DMS153 treated with DMSO at 0.1 percent for 48 hours (cell line): ENCODE measurements around the gene TCEAL3.
"Not testable (repeated sequence)": the region's sequence is repeated elsewhere in the genome, so short reads cannot be mapped to it uniquely, and the experiment has no call there.

Experiments
- DNase-seq: peaks from one replicate; lab custom pipeline; 2025; ENCODE audit not compliant: unreplicated experiment; lab: John Stamatoyannopoulos, UW

Gene TCEAL3

DNA sequence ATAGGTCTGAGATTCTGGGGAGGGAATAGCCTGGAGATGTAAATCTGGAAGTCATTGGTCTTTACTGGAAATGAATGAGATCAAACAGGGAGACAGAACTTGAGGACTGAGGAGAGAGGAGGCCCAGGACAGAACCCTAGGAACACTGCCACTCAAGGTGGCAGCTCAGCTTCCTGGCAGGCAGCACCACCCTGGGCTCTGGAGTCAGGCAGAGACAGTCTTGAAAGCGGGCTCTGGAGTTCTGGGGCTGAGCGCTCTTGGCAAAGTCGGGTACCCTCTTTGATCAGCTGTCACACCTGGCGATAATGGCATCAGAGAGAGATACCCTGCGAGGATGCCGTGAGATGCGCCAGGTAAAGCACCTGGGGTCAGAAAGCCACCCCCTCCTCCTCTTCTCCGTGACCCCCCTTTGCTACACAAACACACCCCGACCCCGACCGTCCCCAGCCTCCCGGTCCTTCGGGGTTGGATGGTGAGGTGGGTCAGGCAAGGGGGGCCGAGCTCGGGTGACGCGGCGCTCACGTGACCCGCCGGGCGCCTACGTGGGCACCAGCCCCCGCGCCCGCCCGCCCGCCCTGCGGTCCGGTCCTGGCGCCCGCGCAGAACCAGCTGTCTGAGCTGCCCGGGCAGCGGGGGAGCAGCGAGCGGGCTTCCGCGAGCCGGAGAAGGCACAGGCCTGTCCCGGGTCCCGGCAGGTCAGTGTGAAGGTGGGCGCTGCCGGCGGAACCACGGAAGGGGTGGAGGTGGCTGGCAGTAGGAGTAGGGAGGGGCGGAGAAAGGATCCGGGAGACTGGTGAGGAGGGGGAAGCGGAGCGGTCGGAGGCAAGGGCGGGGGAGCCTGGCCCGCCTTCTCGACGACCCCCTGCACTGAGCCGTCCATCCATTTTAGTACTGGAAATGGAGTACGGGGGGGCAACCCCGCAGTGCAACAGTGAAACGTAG is at the start of gene TCEAL3:
Gene TCEAL3, plus strand, starts transcription at position 600 of the 942 bp plus-strand sequence. CDS start 1,102 bp downstream, outside the sequence.
- no peak for DNase-seq

DNA sequence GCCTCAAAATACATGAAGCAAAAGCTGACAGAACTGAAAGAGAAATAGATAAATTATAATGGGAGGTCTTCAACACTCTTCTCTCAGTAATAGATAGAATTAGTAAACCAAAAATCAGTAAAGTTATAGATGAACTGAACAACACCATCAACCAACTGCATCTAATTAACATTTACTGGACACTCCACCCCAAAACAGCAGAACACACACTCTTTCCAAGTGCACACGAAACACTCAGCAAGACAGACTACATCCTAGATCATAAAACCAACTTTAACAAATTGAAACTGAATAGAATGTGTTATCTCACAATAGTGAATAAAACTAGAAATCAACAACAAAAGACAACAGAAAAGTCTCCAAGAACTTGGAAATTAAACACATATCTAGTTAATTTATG is 47.5 kb upstream of the TCEAL3 start:
- no peak for DNase-seq

DNA sequence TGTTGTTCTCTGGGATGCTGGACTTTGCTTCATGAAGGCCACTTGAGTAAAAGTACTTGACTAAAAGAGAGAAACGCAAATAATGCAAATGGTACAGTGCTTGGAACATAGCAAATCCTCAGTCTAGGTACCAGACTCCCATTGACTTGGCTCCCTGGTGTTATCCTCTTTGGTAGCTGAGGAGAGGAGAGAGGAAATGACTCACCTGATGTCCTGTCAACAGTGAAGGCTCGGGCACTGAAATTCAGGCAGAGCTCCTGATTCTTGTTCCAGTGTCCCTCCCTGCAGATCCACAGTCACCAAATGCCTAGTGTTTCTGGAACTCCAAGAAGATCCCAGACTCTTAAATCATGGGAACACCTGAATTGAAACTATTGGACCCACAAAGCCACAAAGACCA is 45.0 kb upstream of the TCEAL3 start:
- DNase-seq = no peak

DNA sequence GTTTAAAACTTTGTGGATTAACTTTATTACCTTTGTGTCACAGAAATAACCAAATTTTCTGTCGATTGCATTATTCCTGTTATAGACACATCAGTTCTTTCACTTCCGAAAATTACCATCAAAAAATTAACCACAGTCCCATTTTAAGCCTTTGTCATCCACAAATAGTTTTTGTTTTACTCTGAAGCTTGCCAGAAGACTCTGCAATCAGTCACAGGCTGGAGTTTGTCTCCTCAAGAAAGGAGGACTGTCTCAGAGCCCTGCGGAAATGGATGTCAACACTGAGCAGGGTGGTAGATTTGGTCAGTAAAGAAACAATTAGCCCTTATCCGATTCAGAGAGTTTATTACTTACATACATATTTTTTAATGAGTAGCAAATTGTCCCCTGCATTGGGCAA is 42.6 kb upstream of the TCEAL3 start:
- no peak for DNase-seq

- no peak for DNase-seq
Observed at GRCh38 chrX:103565752-103566151, 42.0 kb upstream of the TCEAL3 start.

DNA sequence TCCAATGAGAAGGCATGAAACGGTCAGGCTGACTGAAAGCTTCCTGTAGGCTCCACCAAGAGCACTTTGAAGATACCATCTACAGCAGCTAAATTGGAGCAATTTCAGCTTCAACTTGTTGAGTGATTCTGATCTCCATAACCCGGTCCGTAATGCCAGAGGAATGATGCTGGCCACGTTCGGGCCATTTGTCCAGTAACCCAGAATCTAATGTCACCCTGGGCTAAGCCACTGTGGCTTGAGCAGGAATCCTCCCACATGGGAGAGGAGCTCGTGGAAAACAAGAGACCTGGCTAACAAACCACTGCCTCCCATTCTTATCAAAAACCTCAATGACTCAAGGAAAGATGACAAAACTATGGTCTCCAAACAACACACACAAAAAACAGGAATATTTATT is 36.6 kb upstream of the TCEAL3 start:
- no peak for DNase-seq

- no peak for DNase-seq
Observed at GRCh38 chrX:103571726-103572125, 36.0 kb upstream of the TCEAL3 start.

DNA sequence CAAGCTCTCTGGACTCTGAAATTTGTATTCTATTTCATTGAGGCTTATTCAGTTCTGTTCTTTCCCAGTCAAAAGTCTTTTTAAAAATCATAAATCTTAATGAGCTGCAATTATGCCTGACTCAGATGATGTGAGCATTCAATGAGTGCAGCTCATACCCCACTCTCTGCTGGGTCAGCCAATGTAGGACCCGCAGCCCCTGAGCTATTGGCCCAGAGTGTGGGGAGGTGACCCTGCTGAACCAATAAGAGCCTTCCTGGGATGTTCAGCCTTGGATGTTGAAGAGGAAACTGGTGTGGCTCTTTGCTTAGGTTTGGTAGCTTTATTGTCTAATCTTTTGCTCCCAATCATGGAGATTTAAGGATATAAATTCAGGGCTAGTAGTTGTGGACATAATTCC is 34.6 kb upstream of the TCEAL3 start:
- no peak for DNase-seq

DNA sequence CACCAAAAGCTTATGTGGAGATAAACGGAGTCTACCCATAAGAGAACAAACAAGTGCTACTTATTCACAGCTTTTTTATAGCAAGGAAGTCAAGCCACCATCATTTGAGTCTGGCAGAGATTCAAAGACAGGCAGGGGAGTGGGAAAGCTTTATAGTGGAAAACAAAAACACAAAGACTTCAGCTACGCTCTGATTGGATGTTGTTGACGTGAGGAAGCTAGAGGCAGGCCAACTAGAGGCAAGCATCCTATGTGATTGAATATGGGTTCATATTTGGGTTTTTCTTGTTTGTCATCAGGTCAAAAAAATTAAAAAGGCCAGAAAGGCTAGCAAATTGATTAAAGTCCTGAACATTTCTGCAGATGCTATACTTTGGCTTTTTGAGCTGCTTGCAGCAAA is 23.2 kb upstream of the TCEAL3 start:
- DNase-seq = no peak

GRCh38 chrX:103585411-103586313 is 22.1 kb upstream of the TCEAL3 start, which contains the start of gene TCEAL4:
TSS of gene TCEAL4 (plus strand) at chrX:103585515. CDS start at chrX:103586676, 1,161 bp downstream.
- DNase-seq = peak; percentile 12

GRCh38 chrX:103586314-103586646 is 21.5 kb upstream of the TCEAL3 start:
- no peak for DNase-seq

GRCh38 chrX:103586659-103587058 is 21.1 kb upstream of the TCEAL3 start:
- DNase-seq = no peak

DNA sequence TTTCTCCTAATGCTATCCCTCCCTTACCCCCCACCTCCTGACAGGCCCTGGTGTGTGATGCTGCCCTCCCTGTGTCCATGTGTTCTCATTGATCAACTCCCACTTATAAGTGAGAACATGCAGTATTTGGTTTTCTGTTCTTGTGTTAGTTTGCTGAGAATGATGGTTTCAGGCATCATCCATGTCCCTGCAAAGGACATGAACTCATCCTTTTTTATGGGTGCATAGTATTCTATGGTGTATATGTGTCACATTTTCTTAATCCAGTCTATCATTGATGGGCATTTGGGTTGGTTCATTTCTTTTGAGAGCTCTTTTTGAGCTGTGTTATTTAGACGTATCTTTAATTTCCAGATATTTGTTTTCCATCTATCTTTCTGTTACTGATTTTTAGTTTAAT is 15.5 kb upstream of the TCEAL3 start:
- not testable (repeated sequence) for DNase-seq

DNA sequence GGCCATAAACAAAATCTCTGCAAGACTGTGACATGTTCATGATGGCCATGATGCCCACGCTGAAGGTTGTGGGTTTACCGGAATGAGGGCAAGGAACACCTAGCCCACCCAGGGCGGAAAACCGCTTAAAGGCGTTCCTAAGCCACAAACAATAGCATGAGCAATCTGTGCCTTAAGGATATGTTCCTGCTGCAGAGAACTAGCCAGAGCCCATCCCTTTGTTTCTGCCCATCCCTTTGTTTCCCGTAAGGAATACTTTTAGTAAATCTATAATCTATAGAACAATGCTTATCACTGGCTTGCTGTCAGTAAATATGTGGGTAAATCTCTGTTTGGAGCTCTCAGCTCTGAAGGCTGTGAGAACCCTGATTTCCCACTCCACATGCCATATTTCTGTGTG is 12.6 kb upstream of the TCEAL3 start:
- DNase-seq = not testable (repeated sequence)

GRCh38 chrX:103608306-103608963 is 672 bp downstream of the TCEAL3 start:
- DNase-seq = no peak

- no peak for DNase-seq
Observed at GRCh38 chrX:103610282-103610681, 2.5 kb downstream of the TCEAL3 start.

- DNase-seq = no peak
Observed at GRCh38 chrX:103613362-103613890, 5.7 kb downstream of the TCEAL3 start.

DNA sequence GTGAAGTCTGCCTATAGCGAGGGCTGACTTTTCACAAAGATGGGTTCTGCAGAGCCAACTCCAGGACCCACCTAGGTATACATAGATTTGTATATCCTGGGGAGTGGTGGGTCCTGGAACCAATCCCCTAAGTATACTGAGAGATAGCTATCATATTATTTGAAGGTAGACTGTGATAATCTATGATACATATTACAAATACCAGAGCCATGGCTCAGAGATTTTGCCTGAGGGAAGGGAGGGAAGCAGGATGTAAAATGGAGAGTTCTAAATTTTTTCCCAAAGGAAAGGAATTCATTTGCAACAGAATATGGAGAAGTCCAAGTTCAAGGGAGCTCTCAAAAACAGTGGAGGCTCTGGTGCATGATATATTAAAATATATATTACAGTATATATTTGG is 7.2 kb downstream of the TCEAL3 start:
- no peak for DNase-seq

DNA sequence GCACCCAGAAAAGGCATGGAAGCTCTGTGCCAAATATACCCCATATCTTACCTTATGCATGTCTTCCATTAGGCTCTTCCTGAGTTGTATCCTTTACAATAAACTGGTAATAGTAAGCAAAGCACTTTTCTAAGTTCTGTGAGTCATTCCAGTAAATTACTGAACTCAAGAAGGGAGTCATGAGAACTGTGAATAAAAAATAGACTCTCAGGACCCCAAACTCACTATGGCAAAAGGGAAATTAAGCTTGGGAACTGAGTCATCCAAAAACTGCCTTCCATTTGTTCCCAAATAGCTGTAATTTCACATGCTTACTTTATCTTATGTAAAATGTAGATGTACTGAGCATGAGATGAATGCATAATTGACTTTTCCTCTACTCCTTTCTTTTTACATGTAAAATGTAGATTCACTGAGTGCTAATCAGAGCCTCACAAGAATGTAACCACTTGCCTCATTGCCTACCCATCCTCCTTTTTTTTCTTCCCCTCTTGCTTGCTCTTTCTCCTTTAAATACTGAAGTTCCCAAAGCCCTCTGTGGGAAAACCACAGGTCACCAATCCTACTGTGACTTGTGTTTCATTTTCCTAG is 8.1 kb downstream of the TCEAL3 start:
- no peak for DNase-seq

DNA sequence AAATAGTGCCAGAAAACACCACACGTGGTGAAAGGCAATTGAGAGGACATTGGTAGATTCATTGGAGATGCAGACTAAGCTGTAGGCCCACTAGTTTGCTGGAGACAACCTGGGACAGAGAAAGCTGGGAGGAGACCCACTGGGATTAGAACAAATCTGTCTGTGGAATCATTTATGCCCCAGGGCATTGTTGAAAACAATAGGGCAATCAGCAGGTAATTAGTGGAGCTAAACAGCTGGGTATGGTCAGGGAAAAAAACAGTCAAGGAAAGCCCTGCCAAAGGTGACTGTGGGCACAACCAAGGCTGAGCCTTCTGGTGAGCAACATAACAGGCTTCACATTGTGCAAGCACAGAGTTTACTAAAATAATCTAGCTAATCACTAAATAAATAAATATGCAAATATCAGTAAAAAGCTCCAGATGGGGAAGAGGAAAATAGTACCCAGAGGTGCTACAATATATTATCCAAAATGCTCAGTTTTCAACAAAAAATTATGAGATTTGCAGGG is 9.0 kb downstream of the TCEAL3 start:
- no peak for DNase-seq
